ENCODE data around the gene ACAA2.
A peak's percentile ranks its signal among the peaks of the same experiment; 100 is the strongest.

The ACAA2 gene

DNA sequence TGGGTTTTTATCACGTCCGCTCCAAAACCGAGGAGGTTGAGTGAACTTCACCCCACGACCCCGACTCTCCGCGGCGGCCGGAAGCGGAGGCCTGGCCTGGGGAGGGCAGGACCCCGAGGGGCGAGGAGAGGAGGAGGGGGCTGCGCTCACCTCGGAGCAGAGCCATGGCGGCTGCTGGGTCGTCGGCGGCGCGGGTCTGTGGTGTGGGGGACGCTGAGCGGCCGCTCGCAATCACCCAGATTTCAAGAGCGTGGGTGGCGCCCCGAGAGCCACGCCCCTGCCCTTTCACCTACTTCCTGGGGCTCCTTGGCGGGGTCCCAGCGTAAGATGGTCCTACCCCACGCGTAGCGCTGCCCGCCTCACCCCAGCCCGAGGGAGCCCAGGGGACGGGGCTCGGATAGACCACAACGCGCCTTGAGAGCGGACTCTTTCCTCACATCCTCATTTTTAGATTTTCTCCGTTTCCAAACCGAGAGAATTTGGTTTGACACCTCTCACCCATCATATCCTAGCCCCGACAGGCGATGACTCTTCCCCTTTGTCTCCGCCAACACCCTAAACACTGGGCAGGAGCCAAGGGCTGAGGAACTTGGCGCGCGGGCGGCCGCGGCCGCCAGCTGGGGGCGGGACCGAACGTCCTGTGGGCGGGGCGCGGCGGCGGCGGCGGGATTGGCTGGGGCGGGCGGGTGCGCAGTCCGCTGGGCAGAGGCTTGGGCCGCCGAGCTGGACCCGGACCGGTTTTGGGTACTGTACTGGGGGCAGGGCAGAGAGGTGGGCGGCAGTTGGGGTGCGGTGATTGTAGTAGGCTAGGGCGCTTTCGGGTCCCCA, at the start of gene ACAA2:
ACAA2 (minus strand) TSS at position 215 of the 828 bp plus-strand sequence; CDS start at position 166, 49 bp downstream.
- peak; percentile 86 for DNase-seq (ENCODE audit: extremely low spot score)
- ChIA-PET CTCF (interaction anchor here (0.8 to 1.7 kb wide), 3 partner anchors 20 to 28 kb away, joined by 3 read pairs; no protein-coding TSS in a partner anchor), POLR2A (interaction anchor here (0.7 kb wide), 1 partner anchor 326 kb away, joined by 3 read pairs; the partner anchor contains the start of gene C18orf32)
- TF ChIP-seq CTCF (IDR thresholded peaks at IDR 0.05; ENCODE audit: control extremely low read depth, extremely low read depth, low read depth, missing control alignments): no peak

DNA sequence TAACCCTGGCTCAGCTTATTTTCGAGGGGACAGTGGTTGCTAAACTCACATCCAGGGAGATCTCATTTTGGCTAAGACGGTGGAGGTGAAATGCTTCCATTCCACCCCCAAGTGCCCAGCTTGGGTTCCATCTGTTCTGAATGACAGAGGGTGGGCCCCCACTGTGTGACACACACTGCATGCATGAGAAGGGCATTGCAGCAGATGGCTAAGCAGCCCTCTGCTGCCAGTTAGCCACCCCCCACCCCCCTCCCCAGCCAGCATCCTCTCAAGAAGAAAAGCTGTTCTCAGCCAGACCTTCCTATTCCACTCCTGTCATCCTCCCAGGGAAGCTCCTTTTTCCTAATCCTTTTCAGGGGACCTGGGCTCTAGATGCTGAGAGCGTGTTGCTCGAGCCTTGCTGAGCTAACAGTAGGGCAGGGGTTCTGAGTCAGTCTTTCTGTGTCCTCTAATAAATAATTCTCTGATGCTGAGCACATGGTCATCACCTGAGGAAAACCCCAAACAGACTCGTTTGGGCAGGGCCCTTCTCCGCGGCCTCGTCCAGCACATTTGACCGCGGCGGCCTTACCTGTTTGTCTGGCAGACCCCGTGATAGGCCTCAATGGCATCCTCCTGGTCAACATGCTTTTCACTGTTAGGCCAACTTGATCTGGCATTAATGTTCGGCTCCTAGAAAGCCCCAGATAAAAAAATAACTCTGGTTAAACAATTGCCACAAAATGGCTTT, 49.5 kb upstream of the ACAA2 start:
- no peak for TF ChIP-seq CTCF (IDR thresholded peaks at IDR 0.05; ENCODE audit: control extremely low read depth, extremely low read depth, low read depth, missing control alignments)
- ChIA-PET CTCF (interaction anchor here (1.2 to 6.5 kb wide), 4 partner anchors 9 to 353 kb away, joined by 4 to 103 read pairs (median 6); no protein-coding TSS in a partner anchor), POLR2A (no interaction called here)

DNA sequence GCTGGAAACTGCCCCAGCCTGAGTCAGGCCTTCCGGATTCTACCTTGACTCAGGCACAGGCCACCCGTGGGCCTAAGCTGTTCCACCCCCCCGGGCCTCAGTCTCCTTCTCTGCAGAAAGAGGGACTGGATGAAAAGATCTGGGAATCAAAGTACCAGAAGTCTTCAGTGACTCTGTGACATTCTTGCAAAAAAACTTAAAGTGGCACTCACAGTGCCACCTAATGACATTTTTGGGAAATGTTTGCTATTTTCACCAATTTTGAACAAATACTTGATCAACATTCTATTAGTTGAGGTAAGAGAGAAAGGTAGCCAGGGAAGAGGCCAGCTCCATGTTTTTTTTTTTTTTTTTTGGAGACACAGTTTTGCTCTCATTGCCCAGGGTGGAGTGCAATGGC, 48.3 kb upstream of the ACAA2 start:
- ChIA-PET CTCF (interaction anchor here (0.9 to 6.5 kb wide), 8 partner anchors 8 to 1386 kb away, joined by 3 to 103 read pairs (median 4); no protein-coding TSS in a partner anchor), POLR2A (no interaction called here)
- DNase-seq (ENCODE audit: extremely low spot score): no peak
- peak; percentile 41 for TF ChIP-seq CTCF (IDR thresholded peaks at IDR 0.05; ENCODE audit: control extremely low read depth, extremely low read depth, low read depth, missing control alignments)

More for the DNA sequence above, 49.5 kb upstream of the ACAA2 start:
- no peak for DNase-seq (ENCODE audit: extremely low spot score)

DNA sequence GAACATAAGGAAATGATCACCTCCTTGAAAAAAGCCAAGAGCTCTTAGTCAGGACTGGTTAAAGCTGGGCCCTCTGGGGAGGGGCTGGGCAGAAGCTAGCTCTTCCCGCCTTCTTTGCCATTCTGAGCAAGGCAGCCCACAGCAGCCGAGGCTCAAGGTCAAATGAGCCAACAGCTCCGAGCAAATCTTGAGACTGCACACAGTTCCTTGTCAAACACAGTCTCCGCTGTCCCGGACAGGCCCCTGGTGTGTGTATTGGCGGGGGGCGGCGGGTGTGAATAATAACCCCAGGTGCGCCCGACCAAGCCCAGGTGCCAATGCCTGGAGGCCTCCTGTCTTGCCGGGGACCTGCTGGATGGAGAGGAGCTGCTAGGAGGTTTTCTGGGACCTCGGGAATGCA, 46.4 kb upstream of the ACAA2 start:
- CTCF ChIA-PET: interaction anchor here (1.1 to 6.5 kb wide), 16 partner anchors 8 to 1384 kb away, joined by 3 to 103 read pairs (median 4); no protein-coding TSS in a partner anchor
- POLR2A ChIA-PET: no interaction called here
- no peak for DNase-seq (ENCODE audit: extremely low spot score)
- no peak for TF ChIP-seq CTCF (IDR thresholded peaks at IDR 0.05; ENCODE audit: control extremely low read depth, extremely low read depth, low read depth, missing control alignments)

GRCh38 chr18:49859021-49859359, 45.7 kb upstream of the ACAA2 start:
- TF ChIP-seq CTCF (IDR thresholded peaks at IDR 0.05; ENCODE audit: control extremely low read depth, extremely low read depth, low read depth, missing control alignments): no peak
- POLR2A ChIA-PET: no interaction called here
- no peak for DNase-seq (ENCODE audit: extremely low spot score)

DNA sequence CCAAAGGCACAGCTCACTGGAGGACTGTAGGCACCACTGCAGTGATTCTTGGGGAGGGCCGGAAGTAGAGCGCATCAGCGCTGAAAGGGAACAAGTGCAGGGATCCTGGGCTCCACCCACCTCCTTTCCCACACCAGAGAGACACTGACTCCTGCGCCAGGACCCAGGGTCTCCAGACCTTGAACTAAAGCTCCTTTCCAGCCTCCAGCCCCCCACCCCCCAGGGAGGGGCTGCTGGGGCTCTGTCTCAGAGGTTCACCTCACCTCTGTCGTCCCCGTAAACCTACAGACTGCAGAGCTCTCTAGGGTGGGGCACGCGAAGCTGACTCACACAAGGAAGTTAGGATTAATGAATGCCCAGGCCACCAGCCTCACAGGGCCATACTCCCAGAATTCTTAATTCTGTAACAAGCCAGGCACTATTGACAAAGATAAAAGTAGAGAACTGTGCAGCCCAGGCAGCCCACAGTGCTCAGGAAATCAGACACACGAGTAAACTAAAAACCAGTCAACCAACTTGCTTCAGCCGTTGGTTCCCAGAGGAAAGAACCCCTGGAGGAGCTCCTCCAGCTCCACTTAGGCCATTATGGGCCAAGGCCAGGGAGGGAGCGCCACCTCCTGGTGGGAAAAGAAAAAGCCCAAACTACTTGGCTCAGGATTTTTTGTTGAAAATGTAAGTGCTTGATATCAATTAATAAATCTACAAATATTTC, 45.1 kb upstream of the ACAA2 start:
- POLR2A ChIA-PET: no interaction called here
- DNase-seq (ENCODE audit: extremely low spot score): peak; percentile 73
- CTCF ChIA-PET: interaction anchor here (0.6 to 6.5 kb wide), 40 partner anchors 8 to 1184 kb away, joined by 3 to 103 read pairs (median 4); no protein-coding TSS in a partner anchor
- TF ChIP-seq CTCF (IDR thresholded peaks at IDR 0.05; ENCODE audit: control extremely low read depth, extremely low read depth, low read depth, missing control alignments): peak; percentile 80

More at GRCh38 chr18:49859021-49859359, 45.7 kb upstream of the ACAA2 start:
- CTCF ChIA-PET: interaction anchor here (0.7 to 6.5 kb wide), 36 partner anchors 8 to 1185 kb away, joined by 3 to 103 read pairs (median 4); no protein-coding TSS in a partner anchor
